LNCaP clone FGC (cell line): ENCODE measurements around the gene GANC.

Source experiments
- DNase-seq: peaks from one replicate; pipeline ENCODE4 v3.0.0-alpha.2; 2011; ENCODE audit warnings: low read depth
- H3K4me3 ChIP-seq: 2 replicates; pipeline ENCODE4 v1.5.1; 2011; ENCODE audit warnings: mild to moderate bottlenecking, low read depth, low read length, control low read depth
- TF ChIP-seq, protein P1 (sequence below): IDR thresholded peaks from 2 replicates; pipeline ENCODE4 v1.5.1; 2012; ENCODE audit warnings: mild to moderate bottlenecking; ENCODE audit not compliant: control insufficient read depth, insufficient read depth; ENCODE audit errors: extremely low read depth

GANC gene

DNA sequence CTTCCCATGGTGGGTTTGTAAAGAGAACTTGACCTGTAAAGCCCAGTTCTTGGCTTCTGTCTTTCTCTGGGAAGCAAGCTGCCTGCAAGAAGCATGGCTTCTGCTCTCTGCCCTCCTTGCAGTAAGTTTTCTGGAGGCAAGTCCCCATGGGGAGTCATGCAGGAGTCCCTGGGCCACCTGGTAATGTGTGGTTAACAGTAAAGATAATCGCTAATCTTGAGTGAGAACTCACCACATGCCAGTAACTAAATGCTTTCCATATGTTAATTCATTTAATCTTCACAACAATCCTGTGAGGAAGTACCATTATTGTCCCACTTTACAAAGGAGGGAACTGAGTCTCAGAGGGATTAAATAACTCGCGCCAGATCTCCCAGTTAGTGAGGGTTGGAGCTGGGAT is 90.5 kb downstream of the GANC start:
- H3K4me3 ChIP-seq, result no peak overlapping the region
- TF ChIP-seq, protein P1, sequence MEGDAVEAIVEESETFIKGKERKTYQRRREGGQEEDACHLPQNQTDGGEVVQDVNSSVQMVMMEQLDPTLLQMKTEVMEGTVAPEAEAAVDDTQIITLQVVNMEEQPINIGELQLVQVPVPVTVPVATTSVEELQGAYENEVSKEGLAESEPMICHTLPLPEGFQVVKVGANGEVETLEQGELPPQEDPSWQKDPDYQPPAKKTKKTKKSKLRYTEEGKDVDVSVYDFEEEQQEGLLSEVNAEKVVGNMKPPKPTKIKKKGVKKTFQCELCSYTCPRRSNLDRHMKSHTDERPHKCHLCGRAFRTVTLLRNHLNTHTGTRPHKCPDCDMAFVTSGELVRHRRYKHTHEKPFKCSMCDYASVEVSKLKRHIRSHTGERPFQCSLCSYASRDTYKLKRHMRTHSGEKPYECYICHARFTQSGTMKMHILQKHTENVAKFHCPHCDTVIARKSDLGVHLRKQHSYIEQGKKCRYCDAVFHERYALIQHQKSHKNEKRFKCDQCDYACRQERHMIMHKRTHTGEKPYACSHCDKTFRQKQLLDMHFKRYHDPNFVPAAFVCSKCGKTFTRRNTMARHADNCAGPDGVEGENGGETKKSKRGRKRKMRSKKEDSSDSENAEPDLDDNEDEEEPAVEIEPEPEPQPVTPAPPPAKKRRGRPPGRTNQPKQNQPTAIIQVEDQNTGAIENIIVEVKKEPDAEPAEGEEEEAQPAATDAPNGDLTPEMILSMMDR, result no peak
- no peak for DNase-seq

DNA sequence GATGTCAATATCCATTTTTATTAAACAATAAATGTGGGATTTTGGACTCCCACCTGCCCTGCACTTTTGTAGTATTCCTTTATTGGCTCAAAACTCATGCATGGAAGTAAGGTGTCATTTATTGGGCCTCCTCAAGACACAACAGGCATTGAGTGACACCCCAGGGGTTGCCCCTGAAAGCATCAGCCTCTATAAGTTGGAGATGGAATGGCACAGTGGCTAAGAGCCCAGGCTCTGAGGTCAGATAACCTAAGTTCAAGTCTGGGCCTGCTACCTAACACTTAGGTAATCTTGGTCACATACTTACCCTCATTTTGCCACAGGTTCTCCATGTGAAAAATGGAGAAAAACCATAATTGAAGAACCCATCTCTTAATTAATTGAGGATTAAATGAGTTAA is 90.9 kb downstream of the GANC start:
- TF ChIP-seq, protein P1, result no peak
- no peak for DNase-seq
- H3K4me3 ChIP-seq, result no peak overlapping the region

DNA sequence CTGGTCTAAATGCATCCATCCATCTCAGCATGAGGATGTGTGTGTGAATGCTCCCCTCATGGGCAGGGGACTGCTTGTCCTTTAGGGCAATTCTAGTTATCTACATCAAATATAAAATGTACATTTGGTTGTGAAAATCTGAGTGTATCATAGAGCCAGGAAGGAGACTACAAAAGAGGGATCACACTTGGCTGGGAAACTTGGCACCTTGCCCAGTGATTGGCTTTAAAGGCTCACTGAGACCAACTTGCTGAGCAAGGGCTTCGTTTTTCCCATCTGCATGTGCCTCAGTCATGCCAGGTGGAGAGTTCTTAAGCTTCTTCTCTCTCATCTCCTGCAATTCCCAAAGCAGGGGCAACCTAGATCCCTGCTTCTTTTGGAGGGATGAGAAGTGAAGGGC is 91.5 kb downstream of the GANC start:
- no peak for DNase-seq
- TF ChIP-seq, protein P1, result no peak

DNA sequence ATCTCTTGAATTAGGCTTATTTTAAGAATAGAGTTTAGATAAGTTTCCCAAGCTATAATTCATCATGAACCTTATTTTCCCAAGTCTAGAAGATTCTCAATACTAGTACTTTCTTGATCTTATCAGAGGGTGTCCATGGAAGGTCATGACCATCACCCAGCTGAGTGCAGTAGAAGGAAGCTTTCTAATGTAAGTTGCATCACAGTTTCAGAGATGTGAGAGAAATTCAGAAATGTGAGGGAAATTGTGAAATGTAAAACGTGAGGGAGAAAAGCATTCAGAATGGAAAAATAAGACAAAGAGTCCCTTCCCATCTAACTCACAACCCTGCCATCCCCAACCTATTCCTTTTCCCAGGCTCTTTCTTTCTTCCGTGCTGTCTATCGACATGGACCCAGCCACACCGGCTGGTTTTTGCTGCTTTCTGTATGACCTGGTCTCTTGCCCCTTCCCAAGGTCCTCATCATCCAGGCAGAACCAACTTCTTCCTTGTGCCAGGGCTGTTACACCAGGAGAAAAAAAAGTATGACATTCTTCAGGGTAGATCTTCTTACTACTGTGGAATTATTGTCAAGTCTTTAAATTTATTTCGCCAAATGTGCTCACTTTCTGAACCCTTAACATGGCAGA is 93.0 kb downstream of the GANC start:
- TF ChIP-seq, protein P1, result no peak
- no peak for DNase-seq
- H3K4me3 ChIP-seq, result no peak overlapping the region

More for the DNA sequence above, 91.5 kb downstream of the GANC start:
- no peak overlapping the region for H3K4me3 ChIP-seq

DNA sequence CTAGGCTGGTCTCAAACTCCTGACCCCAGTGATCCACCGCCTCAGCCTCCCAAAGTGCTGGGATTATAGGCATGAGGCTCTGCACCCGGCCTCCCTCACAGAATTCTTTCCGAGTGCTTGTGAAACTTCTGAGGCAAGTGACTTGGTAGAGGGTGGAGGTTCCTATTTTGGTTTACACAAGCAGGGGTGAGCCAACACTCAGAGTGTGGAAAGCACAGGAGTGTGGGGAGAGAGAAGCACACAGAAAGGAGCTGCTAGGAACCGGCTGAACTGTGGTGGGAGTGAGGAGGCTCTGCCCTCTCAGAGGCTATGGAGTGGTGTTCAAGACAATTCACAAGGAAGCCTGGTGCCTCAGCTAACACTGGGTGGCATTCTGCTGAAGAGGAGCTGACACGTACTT is 94.0 kb downstream of the GANC start:
- no peak for DNase-seq
- H3K4me3 ChIP-seq, result no peak overlapping the region
- TF ChIP-seq, protein P1, result no peak

DNA sequence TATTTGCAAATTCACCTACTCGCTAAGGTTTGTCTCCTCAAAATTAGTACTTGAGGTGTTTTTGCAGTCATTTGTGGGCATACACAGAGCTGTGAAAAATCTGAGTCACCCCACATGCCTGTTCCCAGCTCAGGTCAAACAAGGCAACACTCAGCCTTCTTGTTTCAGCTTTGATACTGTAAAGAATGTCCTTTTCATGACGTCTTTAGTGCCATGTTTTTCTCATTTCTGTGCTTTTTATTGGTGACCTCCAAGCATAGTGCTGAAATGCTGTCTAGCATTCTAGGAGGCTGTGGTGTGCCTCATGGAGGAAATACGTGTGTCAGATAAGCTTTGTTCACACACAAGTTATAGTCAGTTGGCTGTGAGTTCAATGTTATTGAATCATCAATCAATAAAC is 95.1 kb downstream of the GANC start:
- no peak overlapping the region for H3K4me3 ChIP-seq
- DNase-seq, result no peak
- TF ChIP-seq, protein P1, result no peak

DNA sequence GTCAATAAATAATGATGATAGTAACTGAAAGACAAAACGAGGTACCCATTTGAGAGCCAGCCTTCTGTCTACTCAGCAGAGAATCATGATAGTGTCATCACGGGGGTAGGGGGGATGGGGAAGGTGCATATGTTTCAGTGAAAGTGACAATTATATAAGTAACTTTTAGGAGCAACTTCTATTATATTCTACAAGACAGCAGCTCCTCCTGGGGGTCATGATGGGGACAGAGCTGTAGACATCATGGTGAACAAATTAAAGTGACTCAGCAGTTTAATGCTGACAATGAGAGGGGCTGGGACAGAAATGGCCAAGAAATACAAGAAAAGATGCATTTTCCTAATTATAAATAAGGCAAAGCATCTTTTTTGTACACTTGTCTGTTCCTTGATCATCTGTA is 98.1 kb downstream of the GANC start:
- TF ChIP-seq, protein P1, result peak; percentile 30; the same call in 1 of the 2 replicates
- DNase-seq, result no peak
- H3K4me3 ChIP-seq, result no peak overlapping the region
